Activated CD8-positive, alpha-beta memory T cell treated with anti-CD3 and anti-CD28 coated beads, Interleukin-2, amount 50 U/mL, for 48 hours (primary cell): ENCODE data around the gene KLHDC8B.
"Not testable (repeated sequence)": the region's sequence is repeated elsewhere in the genome, so short reads cannot be mapped to it uniquely, and the experiment has no call there.

Experiments used
- DNase-seq: peaks from one replicate; pipeline ENCODE4 v3.0.0-alpha.2; 2020

The KLHDC8B gene

DNA sequence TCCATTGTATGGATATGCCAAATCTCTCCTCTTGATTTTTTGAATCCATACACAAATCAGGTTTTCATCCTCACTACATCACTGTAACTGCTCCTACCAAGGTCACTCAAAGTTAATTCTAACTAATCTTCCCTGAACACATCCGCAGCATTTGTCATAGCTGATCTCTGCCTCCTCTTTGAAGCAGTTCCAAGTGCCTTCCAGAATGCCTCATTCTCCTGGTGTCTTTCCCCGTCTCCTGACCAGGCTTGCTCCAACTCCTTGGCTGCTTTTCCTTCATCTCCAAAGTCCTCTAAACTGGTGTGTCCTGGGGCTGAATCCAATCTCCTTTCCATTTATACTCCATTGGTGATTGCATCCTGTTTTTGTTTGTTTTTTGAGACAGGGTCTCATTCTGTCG lies 26.8 kb downstream of the KLHDC8B start:
- DNase-seq: no peak

DNA sequence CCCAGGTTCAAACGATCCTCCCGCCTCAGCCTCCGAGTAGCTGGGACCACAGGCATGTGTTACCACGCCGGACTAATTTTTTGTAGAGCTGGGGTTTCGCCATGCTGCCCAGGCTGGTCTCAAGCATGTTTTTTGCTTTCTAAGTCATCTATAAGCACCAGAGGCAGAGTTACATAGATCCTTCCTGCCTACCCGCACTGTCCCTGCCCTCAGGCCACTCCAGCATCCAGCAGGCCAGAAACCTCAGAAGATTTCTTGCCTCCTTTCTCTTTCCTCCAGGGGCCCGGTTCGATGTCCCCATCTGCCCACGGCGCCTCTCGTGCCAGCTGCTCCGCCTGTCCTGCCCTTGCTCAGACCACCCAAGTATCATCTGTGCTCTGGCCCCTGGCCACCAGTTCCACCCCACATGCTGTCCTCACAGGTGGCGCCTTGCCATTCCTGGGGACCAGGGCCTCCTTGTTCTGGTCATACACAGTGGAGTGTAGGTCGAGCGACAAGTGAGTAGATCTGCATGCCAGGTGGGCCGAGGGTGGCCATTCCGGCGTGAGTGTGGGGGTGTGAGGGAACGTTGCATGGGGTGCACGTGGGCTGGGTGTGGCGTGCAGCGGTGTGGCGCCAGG lies 27.3 kb downstream of the KLHDC8B start:
- DNase-seq: no peak

DNA sequence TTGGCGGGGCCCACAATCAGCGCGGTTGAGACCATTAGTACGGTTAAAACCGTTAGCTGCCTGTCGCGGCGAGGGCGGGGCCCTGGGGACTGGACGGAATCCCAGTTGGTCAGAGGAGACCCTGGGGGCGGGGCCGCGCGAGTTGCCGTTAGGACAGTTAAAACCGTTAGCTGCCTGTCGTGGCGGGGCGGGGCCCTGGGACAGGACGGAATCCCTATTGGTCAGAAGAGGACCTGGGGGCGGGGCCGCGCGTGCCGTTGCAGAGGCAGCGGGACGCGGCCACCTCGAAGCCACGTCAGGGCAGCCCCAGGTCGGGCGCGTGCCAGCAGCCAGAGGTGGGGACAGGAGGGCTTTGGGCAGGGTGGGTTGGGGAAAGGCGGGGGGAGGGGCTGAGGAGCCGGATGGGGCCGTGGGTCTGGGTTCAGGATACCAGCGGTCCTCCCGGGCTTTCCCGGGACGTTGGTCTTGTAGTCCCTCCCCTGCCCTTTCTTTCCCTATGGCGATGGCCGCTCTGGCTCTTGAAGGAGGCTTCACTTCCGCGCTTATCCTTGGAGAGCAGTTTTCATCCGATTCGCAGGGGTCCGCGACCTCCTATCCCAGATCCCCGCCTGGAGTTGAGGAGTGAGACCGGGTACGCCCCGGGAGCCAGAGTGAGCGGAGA lies 28.0 kb downstream of the KLHDC8B start:
- DNase-seq: no peak

DNA sequence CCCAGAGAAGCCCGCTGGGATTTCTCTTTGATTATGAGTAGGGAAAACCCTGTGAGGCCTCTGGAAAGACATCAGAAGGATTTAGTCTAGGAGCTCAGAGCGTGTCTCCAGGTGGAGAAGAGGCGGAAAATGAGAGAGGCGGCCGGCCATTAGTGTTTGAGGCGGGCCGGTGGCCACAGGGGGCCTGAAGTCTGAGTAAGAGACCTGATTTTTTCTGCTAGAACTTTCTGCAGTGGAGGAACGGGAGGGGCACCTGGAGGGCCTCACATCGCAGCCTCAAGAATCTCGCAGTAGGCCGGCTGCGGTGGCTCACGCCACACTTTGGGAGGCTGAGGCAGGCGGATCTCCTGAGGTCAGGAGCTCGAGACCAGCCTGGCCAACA lies 28.5 kb downstream of the KLHDC8B start:
- no peak for DNase-seq

DNA sequence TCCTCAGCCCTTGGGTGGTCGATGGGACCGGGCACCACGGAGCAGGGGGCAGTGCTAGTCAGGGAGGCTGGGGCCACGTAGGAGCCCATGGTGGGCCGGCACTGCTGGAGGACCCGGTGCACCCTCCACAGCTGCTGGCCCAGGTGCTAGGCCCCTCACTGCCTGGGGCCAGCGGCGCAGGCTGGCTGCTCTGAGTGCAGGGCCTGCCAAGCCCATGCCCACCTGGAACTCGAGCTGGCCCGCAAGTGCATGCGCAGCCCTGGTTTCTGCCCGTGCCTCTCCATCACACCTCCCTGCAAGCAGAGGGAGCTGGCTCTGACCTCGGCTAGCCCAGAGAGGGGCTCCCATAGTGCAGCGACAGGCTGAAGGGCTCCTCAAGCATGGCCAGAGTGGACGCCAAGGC lies 42.1 kb downstream of the KLHDC8B start:
- DNase-seq: no peak

DNA sequence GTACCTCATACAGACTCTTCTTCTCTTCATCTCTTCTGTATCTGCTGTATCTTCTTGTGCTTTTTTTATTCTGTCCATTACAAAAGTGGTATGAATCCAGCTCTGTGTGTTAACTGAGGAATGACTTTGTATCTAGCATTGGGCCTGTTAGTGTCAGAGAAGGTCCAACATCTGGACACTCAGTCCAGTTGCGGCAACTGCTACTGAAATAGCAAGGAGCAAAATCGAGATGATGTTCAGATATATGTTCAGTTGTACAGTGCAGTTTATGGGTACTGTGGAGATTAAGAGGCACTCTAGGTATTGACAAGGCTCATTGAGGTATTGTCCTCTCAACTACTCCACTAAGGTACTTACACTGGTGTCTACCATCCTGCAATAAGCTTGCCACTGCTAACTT lies 42.6 kb downstream of the KLHDC8B start:
- DNase-seq: no peak

DNA sequence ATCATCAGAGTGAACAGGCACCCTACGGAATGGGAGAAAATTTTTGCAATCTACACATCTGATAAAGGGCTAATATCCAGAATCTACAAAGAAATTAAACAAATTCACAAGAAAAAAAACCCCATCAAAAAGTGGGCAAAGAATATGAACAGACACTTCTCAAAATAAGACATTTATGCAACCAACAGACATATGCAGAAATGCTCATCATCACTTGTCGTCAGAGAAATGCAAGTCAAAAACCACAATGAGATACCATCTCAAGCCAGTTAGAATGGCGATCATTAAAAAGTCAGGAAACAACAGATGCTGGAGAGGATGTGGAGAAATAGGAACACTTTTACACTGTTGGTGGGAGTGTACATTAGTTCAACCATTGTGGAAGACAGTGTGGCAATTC lies 45.3 kb downstream of the KLHDC8B start:
- not testable (repeated sequence) for DNase-seq

DNA sequence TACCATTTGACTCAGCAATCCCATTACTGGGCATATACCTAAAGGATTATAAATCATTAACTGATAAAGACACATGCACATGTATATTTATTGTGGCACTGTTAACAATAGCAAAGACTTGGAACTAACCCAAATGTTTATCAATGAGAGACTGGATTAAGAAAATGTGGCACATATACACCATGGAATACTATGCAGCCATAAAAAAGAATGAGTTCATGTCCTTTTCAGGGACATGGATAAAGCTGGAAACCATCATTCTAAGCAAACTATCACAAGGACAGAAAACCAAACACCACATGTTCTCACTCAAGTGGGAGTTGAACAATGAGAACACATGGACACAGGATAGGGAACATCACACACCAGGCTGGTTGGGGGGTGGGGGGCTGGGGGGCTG lies 45.7 kb downstream of the KLHDC8B start:
- DNase-seq: not testable (repeated sequence)

DNA sequence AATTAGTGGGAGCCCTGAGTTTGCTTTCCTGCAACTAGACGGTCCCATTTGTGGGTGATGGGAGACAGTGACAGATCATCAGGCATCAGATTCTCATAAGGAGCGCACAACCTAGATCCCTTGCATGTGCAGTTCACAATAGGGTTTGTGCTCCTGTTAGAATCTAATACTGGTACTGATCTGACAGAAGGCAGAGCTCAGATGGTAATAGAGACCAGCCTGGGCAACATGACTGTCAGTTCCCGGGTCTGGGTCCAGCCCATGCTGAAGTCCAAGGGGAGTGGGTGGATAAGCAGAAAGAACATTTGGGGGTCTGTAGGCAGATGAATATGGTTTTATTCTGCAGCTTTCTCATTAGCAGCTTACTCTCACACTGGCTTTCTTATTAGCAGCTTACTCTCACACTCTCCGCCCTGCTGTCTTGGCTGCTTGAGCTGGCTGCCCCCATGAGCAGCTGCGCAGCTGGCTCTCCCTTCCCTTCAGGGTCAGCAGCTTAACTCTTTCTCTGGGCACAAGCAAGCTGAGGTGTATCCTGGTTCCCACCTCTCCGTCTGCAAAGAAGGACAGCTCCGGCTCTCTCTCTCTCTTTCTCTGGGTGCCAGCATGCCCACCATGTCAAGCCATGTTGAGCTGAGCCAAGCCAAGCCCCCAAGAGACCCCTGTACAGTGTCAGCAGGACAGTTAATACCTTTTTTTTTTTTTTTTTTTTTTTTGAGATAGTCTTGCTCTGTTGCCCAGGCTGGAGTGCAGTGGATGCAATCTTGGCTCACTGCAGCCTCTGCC lies 46.5 kb downstream of the KLHDC8B start:
- no peak for DNase-seq

DNA sequence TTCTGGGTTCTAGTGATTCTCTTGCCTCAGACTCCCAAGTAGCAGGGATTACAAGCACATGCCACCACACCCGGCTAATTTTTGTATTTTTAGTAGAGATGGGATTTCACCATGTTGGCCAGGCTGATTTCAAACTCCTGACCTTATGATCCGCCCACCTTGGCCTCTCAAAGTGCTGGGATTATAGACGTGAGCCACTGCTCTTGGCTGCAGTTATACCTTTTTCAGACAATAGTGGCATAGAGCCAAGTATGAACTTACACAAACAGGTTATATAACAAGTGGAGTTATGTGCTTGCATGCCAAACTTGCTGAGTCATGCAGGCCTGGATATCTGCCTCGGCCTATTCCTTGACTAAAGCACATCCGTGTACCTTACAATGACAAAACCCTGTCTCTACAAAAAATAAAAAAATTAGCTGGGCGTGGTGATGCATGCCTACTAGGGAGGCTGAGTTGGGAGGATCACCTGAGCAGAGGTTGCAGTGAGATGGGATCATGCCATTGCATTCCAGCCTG lies 47.1 kb downstream of the KLHDC8B start:
- not testable (repeated sequence) for DNase-seq

DNA sequence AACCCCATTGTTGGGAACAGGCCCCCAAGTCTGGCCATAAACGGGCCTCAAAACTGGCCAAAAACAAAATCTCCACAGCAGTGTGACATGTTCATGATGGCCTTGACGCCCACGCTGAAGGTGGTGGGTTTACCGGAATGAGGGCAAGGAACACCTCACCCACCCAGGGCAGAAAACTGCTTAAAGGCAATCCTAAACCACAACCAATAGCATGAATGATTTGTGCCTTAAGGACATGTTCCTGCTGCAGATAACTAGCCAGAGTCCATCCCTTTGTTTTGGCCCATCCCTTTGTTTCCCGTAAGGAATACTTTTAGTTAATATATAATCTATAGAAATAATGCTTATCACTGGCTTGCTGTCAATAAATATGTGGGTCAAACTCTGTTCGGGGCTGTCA lies 47.7 kb downstream of the KLHDC8B start:
- DNase-seq: no peak

DNA sequence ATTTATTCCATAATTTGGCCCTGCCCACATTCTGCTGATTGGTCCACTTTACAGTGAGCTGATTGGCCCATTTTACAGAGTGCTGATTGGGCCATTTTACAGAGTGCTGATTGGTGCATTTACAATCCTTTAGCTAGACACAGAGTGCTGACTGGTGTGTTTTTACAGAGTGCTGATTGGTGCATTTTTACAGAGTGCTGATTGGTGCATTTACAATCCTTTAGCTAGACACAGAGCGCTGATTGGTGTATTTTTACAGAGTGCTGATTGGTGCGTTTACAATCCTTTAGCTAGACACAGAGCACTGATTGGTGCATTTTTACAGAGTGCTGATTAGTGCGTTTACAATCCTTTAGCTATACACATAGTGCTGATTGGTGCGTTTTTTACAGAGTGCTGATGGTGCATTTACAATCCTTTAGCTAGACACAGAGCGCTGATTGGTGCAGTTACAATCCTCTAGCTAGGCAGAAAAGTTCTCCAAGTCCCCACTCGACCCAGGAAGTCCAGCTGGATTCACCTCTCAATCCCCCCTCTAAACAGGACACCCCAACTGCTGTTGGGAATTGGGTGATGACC lies 49.7 kb downstream of the KLHDC8B start:
- not testable (repeated sequence) for DNase-seq

DNA sequence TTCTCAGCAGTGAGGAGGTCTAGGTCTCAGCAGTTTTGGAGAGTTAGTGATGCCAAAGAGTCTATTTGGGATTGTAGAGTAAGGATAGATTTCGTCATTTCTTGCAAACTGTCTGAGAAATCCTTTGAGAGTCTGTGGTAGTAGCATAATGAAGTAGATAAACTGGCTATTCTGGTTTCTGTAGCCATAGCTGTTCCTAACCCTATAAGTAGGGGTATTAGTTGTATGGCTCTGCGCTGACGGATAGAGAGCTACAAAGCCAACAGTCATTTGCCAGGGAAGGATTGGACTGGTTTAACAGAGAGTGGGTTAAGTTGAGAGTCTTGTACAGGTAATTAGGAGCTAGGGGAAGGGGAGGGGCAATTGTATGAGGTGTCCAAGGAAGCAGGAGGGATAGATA lies 50.6 kb downstream of the KLHDC8B start:
- no peak for DNase-seq
